ENCODE results near the gene BMP7. TPM values are rescaled to one million over a fixed set of nuclear protein-coding genes. Genes with fewer than 3 reads are reported as not detected.

BMP7 gene
- total and polyA plus RNA-seq, 2 of the 8 experiments (the other 6 are each of a cell fraction or from before 2014, with no cell fraction given) = 9.2 to 14.7 TPM

GRCh38 chr20:57203204-57203603 lies 63.2 kb downstream of the BMP7 start:
- Histone ChIP-seq H2BK20ac (ENCODE audit: low read length) (no peak overlapping the region), H3K27ac (ENCODE audit: low read depth, low read length) (no peak overlapping the region), H3K4me2 (ENCODE audit: insufficient read depth in 1 of 2, low read depth in 2 of 2, low read length in 2 of 2) (no peak overlapping the region), H3K36me3 (ENCODE audit: control insufficient read depth in 2 of 4, insufficient read depth in 4 of 4, low read length in 3 of 4) (no peaks in the 10 kb centered on the region; a peak in 1 of 8 replicates), H3K18ac (ENCODE audit: extremely low read depth, low read length) (no peak overlapping the region), H2AFZ (ENCODE audit: low read length) (no peak overlapping the region), H4K5ac (ENCODE audit: insufficient read length, low read depth, low read length) (no peak overlapping the region), H4K8ac (ENCODE audit: extremely low read depth, insufficient read depth, low read length) (no peak overlapping the region), H3K4me1 (replicated peaks in 1 of 4; ENCODE audit: control insufficient read depth in 3 of 4, insufficient read depth in 4 of 4, low read length in 3 of 4) (peaks cover 0 to 15% (median 9%) of the 10 kb centered on the region in 4 experiments; a peak in 6 of 7 replicates), H3K23me2 (ENCODE audit: low read depth, low read length) (peaks cover 4% of the 10 kb centered on the region; the same call in 1 of the 2 replicates), H3K79me1 (ENCODE audit: low read depth, low read length) (no peaks in the 10 kb centered on the region), H3K4me3 (ENCODE audit: extremely low read depth in 1 of 4, insufficient read depth in 2 of 4, low read depth in 3 of 4, low read length in 4 of 4) (no peak overlapping the region), H3K56ac (replicated peaks; ENCODE audit: insufficient read length, low read depth, low read length) (no peak overlapping the region), H2BK15ac (ENCODE audit: low read length) (no peak overlapping the region), H3K14ac (ENCODE audit: insufficient read length) (no peak overlapping the region), H3K23ac (ENCODE audit: insufficient read length) (no peak overlapping the region), H4K20me1 (replicated peaks in 1 of 2; ENCODE audit: control insufficient read depth in 1 of 2, insufficient read depth in 2 of 2, low read length in 2 of 2) (no peaks in the 10 kb centered on the region), H2BK12ac (ENCODE audit: low read depth, low read length) (no peak overlapping the region), H3K4ac (replicated peaks; ENCODE audit: insufficient read length, low read depth, low read length) (no peak overlapping the region), H2BK120ac (replicated peaks; ENCODE audit: low read depth, low read length) (no peak overlapping the region), H4K91ac (replicated peaks; ENCODE audit: insufficient read length, low read length) (no peak overlapping the region), H2AK5ac (ENCODE audit: low read depth, low read length) (no peak overlapping the region), H3K9ac (replicated peaks in 1 of 4; ENCODE audit: extremely low read depth in 1 of 4, low read depth in 3 of 4, low read length in 3 of 4) (no peak overlapping the region), H3K79me2 (ENCODE audit: control insufficient read depth in 1 of 2, insufficient read depth in 2 of 2, low read length in 2 of 2) (no peaks in the 10 kb centered on the region), H3K27me3 (replicated peaks in 1 of 4; ENCODE audit: control insufficient read depth in 3 of 4, extremely low read depth in 1 of 4, insufficient read depth in 3 of 4, low read length in 3 of 4) (no peaks in the 10 kb centered on the region), H3K9me3 (ENCODE audit: insufficient read depth in 2 of 2, low read depth in 1 of 2, low read length in 1 of 2) (no peaks in the 10 kb centered on the region), H2BK5ac (ENCODE audit: low read depth, low read length) (no peak overlapping the region)
- ChIA-PET POLR2A (ENCODE audit: partially characterized antibody) (no interaction called here), CTCF (ENCODE audit: partially characterized antibody) (no interaction called here)
- WGBS, 2 experiments (ENCODE audit: extremely low coverage in 1 of 2, insufficient coverage in 1 of 2, insufficient read length in 1 of 2, insufficient replicate concordance in 2 of 2, low coverage in 1 of 2, low lambda C conversion rate in 2 of 2, missing lambda C conversion rate in 1 of 2) = 77 to 100% methylated on average over 1 to 2 of the region's 2 CpGs
- FAIRE-seq (no peak), DNase-seq (ENCODE audit: low read depth in 1 of 2, low spot score in 2 of 2) (no peak)
- TF ChIP-seq MAX (IDR thresholded peaks at IDR 0.05) (no peak), JUND (IDR thresholded peaks at IDR 0.05; ENCODE audit: low read length) (no peak), SP2 (IDR thresholded peaks at IDR 0.05; ENCODE audit: low read length) (no peak), RBBP5 (IDR thresholded peaks at IDR 0.05; ENCODE audit: borderline replicate concordance, low read depth, low read length) (no peak), ASH2L (IDR thresholded peaks at IDR 0.05; ENCODE audit: low read length) (no peak), HDAC6 (IDR thresholded peaks at IDR 0.05; ENCODE audit: low read depth, low read length) (no peak), TAF1 (IDR thresholded peaks at IDR 0.05; ENCODE audit: low read depth, low read length) (no peak), EZH2 (IDR thresholded peaks at IDR 0.05; ENCODE audit: low read depth, low read length, severe bottlenecking) (no peak), BCL11A (IDR thresholded peaks at IDR 0.05; ENCODE audit: low read depth in 2 of 2, low read length in 2 of 2) (no peak), BRCA1 (IDR thresholded peaks at IDR 0.05; ENCODE audit: low read depth, low read length) (no peak), MAFK (IDR thresholded peaks at IDR 0.05; ENCODE audit: low read depth, low read length) (no peak), EGR1 (IDR thresholded peaks at IDR 0.05; ENCODE audit: borderline replicate concordance, low read depth, low read length) (no peak), CREB1 (IDR thresholded peaks at IDR 0.05) (no peak)
- TF ChIP-seq, protein P1, sequence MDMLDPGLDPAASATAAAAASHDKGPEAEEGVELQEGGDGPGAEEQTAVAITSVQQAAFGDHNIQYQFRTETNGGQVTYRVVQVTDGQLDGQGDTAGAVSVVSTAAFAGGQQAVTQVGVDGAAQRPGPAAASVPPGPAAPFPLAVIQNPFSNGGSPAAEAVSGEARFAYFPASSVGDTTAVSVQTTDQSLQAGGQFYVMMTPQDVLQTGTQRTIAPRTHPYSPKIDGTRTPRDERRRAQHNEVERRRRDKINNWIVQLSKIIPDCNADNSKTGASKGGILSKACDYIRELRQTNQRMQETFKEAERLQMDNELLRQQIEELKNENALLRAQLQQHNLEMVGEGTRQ (IDR thresholded peaks at IDR 0.05; ENCODE audit: low read length) = no peak

Measured in H1 (cell line).